T-helper 1 cell treated with Interleukin-12 subunit alpha and Interleukin-12 subunit beta and Interleukin-4 antibody, amounts not matched to agents 30 ng/mL and 1 ng/mL, for 36 hours (primary cell): ENCODE results near the gene GRIN3B. TPM values are rescaled to one million over a fixed set of nuclear protein-coding genes. Genes with fewer than 3 reads are reported as not detected.
"Not testable (repeated sequence)": the region's sequence is repeated elsewhere in the genome, so short reads cannot be mapped to it uniquely, and the experiment has no call there.

Experiments used
- intact Hi-C: fragments of 100-400 bp; cut with micrococcal nuclease; formaldehyde crosslinking; loops from one replicate; pipeline ENCODE4 v1.15.1; 2024
- total RNA-seq: library from RNA; stranded (reverse); gene quantifications from 2 replicates; pipeline ENCODE4 v1.2.3, GENCODE V29; 2022

The GRIN3B gene, protein sequence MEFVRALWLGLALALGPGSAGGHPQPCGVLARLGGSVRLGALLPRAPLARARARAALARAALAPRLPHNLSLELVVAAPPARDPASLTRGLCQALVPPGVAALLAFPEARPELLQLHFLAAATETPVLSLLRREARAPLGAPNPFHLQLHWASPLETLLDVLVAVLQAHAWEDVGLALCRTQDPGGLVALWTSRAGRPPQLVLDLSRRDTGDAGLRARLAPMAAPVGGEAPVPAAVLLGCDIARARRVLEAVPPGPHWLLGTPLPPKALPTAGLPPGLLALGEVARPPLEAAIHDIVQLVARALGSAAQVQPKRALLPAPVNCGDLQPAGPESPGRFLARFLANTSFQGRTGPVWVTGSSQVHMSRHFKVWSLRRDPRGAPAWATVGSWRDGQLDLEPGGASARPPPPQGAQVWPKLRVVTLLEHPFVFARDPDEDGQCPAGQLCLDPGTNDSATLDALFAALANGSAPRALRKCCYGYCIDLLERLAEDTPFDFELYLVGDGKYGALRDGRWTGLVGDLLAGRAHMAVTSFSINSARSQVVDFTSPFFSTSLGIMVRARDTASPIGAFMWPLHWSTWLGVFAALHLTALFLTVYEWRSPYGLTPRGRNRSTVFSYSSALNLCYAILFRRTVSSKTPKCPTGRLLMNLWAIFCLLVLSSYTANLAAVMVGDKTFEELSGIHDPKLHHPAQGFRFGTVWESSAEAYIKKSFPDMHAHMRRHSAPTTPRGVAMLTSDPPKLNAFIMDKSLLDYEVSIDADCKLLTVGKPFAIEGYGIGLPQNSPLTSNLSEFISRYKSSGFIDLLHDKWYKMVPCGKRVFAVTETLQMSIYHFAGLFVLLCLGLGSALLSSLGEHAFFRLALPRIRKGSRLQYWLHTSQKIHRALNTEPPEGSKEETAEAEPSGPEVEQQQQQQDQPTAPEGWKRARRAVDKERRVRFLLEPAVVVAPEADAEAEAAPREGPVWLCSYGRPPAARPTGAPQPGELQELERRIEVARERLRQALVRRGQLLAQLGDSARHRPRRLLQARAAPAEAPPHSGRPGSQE
- not detected in 2 replicates for total RNA-seq

GRCh38 chr19:1000095-1000494 lies at the start of gene GRIN3B:
TSS of gene GRIN3B (plus strand) at chr19:1000419. CDS start at chr19:1000438, 19 bp downstream.
- intact Hi-C loops: no loop called here

DNA sequence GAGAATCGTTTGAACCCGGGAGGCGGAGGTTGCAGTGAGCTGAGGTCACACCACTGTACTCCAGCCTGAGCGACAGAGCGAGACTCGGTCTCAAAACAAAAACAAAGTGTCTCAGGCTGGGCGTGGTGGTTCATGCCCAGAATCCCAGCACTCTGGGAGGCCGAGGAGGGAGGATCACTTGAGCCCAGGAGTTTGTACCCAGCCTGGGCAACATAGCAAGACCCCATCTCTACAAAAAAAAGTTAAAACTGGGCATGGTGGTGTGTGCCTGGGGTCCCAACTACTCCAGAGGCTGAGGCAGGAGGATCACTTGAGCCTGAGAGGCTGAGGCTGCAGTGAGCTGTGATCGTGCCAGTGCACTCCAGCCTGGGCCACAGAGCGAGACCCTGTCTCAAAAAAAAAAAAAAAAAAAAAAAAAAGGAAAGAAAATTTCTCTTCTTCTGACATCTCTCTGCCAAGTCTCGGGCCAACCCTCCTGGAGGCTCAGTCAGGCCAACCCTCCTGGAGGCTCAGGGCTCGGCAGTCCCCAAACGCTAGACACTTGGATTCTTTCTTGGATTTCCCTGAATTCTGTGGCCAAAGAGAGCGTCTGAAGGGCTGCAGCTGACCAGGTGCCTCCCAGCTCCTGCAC lies 48.1 kb upstream of the GRIN3B start:
- intact Hi-C loops: no loop called here

DNA sequence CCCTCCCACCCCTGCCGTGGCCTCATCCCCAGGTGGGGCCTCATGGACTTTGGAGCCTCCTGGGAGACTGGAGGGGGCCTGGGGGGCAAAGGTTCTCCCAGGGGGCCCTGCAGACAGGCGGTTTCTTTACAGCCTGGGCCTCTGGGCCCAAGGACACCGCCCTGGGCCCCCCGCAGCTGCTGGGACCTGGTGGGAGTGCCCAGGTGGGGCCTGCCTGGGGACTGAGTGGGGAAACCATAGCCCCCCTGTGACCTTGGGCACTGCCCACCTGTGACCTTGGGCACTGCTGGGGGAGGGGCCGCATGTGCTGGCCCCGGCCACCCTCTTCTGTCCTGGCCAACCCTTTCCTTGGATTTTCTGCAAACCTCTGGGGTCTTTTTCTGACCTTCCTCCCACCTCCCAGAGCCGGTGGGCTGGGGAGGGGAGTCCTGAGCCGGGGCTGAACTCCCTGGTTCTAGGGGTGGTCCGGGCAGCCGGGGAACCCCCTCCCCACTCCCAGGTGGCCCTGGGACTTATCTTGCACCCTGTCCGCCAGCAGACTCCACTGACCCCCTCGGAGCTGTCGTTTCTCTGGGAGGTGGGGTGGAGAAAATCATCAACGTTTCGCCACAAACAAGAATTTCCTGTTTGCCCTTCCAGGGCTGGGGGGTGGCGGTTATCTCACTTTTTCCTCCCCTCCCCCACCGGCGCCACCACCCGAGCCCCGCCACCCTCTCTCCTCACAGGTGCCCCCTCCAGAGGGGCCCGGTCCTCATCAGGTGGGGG lies 47.4 kb upstream of the GRIN3B start:
- intact Hi-C loops: no loop called here

DNA sequence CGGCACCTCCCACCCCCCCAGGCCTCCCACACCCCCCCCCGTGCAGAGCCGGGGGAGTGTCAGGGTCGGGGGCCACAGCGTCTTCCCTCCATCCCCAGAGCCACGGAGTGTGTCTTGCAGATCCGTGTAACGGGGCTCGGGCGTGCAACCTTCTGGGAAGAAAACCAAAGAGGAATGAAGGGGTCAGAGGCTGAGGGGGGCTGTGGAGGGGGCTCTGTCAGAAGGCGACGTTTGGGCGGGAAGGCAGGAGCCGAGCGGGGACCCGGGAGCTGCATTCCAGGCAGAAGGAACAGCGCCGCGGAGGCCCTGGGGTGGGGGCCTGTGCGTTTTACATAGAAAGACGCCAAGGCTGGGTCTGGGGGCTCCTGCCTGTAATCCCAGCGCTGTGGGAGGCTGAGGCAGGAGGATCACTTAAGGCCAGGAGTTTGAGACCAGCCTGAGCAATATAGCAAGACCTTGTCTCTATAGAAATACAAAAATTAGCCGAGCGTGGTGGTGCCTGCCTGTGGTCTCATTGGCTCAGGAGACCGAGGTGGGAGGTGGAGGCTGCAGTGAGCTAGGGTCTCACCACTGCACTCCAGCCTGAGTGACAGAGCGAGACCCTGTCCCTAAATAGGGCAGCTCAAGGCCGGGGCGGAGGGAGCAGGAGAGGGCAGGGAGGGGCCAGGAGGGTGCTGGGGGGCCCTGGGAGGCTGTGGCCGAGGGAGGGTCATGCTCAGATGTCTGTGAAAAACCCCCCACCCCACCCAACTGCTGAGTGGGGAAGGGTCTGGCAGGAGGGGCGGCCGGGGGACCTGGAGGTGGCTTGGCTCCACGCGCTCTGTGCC lies 46.6 kb upstream of the GRIN3B start:
- intact Hi-C loops: no loop called here

DNA sequence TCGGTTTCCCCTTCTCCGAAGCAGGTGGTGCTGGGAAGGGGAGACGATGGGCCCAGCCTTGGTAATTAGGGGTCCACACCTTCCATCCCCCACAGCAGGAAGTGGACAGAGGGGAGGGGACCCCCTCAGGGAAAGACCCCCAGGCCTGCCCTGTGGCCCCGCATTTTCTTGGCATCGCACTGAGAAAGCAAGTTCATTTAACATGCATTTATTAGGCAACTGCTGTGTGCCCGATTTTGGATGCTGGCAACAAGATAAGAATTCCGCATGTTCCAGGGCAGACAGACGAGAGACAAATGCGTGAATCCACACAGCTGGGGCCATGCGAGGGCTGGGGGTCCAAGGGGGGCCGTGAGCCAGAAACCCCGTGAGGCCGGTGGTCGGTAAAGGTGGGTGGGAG lies 45.9 kb upstream of the GRIN3B start:
- intact Hi-C loops: no loop called here

DNA sequence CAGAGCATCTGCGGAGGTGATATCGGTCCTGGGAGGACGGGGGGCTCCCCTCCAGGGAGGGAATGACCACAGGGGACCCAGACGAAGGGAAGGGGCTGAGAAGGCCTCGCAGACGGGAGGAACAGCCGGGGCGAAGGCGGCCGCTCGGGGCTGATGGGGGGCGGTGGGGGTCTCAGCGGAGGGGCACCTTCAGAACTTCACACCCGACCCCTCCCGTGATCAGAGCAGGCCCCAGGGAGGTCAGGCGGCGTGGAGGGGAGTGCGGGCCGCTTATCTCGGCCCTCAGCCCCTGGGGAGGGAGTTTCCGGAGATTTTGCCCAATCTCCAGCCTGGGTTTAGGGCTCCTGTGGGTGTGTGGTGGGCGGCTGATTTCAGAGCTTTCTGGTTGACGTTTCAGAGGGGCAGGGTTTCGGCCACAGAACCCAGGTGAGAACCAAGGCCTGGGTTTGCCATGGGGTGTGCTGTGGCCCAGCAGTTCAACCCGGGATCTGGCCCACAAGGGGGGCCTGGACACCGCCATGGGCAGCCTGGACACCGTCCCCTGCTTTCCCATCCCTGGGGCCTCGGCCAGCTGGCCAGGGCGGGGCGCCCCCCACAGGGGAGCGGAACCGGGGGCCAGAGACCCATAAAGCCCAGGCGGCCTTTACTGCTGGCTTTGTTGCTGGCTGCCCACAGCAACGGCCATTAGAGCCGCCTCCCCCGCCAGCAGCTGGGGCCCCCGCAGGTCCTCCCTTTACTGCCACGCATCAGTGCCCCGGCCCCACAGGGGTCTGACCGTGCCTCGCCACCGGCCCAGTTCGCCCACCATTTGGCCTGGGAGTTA lies 45.3 kb upstream of the GRIN3B start:
- intact Hi-C loops: no loop called here

GRCh38 chr19:955803-956765 lies 44.1 kb upstream of the GRIN3B start:
- intact Hi-C loops: no loop called here

- intact Hi-C loops: no loop called here
These were observed 43.3 kb upstream of the GRIN3B start for GRCh38 chr19:956766-957440.

GRCh38 chr19:957578-957977 lies 42.6 kb upstream of the GRIN3B start:
- intact Hi-C loops: not testable (repeated sequence)

DNA sequence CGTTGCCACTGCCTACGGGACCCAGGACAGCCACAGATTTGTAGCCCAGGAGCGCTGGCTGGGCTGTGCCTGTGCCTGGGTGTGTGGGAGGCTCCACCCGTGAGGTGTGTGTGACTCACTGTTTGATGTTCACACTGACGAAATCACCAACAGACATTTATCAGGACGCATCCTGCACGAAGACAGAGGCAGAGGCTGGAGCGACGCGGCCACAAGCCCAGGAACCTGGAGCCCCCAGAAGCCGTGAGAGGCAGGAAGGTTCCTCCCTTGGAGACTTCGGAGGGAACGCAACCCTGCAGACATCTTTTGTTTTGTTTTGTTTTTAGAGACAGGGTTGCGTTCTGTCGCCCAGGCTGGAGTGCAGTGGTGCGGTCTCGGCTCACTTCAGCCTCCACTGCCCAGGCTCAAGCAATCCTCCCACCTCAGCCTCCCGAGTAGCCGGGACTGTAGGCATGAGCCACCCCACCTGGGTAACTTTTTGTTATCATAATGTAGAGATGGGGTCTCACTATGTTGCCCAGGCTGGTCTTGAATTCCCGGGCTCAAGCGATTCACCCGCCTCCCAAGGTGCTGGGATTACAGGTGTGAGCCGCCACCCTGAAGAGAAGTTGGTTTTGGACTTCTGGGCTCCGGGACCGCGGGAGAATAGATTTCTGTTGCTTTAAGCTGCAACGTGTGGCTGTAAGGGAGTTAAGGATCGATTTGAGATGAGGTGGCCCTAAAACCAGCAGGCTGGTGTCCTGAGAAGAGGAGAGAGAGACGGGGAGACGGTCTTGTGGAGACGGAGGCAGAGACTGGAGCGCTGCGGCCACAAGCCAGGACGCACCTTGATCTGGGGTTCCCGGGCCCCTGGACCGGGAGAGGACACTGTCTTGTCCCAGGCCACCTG lies 41.0 kb upstream of the GRIN3B start:
- intact Hi-C loops: no loop called here

DNA sequence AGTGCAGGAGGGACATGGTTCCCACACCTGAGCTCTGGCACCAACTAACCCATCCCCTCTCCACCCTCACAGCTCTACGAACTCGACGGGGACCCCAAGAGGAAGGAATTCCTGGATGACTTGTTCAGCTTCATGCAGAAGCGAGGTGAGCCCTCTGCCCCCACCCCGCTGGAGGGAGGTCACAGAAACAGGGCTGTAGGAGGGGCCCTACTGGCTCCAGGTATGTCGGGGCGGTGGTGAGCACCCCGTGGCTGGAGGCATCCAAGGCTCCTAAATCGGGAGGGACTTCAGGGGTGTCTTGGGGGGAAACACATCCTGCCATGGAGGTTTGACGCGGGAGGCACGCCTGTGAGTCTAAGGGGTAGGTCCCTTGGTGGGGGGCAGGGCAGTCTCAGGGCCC lies 40.2 kb upstream of the GRIN3B start:
- intact Hi-C loops: no loop called here

GRCh38 chr19:960601-960938 lies 39.6 kb upstream of the GRIN3B start:
- intact Hi-C loops: no loop called here

- intact Hi-C loops: no loop called here
These were observed 38.2 kb upstream of the GRIN3B start for GRCh38 chr19:961866-962620.

DNA sequence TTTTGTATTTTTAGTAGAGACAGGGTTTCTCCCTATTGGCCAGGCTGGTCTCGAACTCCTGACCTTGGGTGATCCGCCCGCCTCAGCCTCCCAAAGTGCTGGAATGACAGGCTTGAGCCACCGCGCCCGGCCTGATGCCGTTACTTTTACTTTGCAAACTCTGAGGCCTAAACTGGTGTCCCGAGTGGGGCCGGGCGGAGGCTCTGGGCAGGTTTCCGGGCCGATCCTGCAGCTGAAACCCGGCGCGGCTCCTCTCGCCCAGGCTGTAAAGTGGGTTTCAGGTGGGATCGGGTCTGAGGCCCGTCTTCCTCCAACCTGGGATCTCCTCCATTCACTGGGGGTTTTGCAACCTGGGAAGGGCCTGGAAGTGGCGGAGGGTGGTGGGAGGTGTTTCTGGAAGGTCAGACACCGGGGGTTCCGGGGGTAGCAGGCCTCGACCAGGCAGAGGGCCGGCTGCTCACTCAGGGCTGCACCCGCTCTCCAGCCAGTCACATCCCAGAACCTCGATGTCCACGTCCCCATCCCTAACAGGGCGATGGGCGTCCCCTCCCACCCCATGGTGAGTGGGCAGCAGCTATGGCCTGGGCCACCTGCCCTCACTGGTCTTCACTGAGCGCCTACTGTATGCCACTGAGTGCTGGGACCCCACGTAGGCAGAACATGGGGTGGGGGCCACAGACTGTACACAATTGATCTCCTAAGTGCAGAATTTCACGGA lies 37.4 kb upstream of the GRIN3B start:
- intact Hi-C loops: no loop called here

- intact Hi-C loops: no loop called here
These were observed 36.7 kb upstream of the GRIN3B start for GRCh38 chr19:963486-963951.
